Endometrial microvascular endothelial cells (primary cell): ENCODE measurements around the gene FAM9A. TPM values are rescaled to one million over a fixed set of nuclear protein-coding genes. Genes with fewer than 3 reads are reported as not detected.

Experiments
- in situ Hi-C: cut with HindIII; loops from 2 replicates; pipeline ENCODE4 v1.10.0; 2017; ENCODE audit warnings: low sequenced_read_pairs, low pct_unique_long_range_greater_than_20kb; ENCODE audit errors: inconsistent ontology term
- total RNA-seq: library from RNA; depleted of rRNA; stranded (reverse); fragments of >200 nt; gene quantifications from one replicate; pipeline ENCODE4 v1.2.3, GENCODE V29; 2015; ENCODE audit errors: inconsistent ontology term

FAM9A gene
- total RNA-seq = not detected

DNA sequence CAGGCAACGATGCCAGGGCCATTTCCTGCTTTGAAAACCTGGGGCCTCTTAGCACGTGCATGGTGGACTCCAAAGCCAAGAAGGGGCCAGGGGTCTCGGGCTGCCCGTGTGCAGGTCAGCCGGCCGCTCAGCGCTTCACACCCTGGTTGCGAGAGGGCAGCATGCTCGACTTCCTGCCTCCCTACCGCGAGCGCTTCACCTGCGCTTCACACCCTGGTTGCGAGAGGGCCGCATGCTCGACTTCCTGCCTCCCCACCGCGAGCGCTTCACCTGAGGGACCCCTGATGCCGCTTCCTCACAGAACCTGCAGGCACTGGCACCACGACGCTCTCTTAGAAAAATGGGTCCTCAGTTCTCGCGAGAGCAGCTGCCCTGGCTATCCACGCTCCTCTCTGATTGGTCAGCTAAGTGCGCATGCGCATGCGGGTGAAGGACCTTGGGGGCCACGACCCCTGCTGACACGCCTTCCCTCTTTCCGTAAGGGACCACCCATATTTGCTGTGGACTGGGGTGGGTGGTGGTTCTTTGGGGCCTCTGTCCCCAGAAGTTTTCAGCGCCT is at the start of gene FAM9A:
Gene FAM9A, minus strand, starts transcription at position 343 of the 559 bp plus-strand sequence. CDS start 1,212 bp downstream, outside the sequence.
- in situ Hi-C loops = no loop called here

DNA sequence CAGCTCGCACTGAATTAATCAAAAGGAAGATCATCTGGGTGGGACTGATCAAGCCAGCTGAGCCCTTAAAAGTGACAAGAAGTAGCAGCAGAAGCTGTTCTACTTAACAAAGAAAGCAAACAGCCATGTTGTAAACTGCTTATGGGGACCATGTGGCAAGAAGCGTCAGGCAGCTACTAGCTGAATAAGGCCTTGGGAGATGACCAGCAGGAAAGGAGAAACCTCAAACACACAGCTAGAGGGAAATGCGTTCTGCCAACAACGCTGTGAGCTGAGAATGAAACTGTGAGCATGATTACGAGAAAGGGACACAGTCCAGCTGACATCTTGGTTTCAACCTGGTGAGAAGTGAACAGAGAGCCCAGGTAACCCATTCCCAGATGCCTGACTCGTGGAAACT is 49.3 kb upstream of the FAM9A start:
- in situ Hi-C loops = no loop called here

DNA sequence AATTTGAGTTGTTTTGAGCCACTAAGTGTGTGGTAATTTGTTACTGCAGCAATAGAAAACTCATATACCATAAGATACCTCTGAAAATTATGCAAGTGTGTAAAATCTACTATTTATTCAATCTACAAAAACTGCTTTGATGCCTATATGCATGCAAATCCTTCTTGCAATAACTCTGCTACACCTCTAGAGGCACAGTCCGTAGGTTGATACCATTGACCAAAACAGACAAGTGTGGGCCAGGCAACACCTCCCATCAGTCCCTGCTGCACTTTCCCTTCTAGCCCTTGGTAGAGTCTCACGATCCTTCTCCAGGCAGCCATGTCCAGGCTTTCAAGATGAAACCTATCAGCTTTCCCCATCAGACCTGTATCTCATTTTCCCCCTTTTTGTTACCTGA is 48.8 kb upstream of the FAM9A start:
- in situ Hi-C loops = no loop called here

DNA sequence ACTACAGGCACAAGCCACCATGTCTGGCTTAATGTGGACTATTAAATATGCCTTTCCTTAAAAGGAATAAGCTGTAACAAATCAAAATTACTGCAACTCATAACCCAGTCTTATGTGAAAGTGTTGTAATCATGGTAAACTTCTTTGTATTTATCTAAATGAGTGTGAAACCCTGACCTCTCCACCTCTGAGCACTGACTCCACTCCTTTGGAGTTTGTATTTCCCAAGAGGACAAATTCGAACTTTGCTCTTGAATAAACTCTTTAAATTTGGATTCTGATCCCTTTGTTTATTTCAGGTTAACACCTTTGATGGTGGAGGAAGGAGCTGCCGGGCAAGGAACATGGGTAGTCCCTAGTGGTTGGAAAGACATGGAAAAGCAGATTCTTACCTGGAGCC is 48.3 kb upstream of the FAM9A start:
- in situ Hi-C loops = no loop called here

DNA sequence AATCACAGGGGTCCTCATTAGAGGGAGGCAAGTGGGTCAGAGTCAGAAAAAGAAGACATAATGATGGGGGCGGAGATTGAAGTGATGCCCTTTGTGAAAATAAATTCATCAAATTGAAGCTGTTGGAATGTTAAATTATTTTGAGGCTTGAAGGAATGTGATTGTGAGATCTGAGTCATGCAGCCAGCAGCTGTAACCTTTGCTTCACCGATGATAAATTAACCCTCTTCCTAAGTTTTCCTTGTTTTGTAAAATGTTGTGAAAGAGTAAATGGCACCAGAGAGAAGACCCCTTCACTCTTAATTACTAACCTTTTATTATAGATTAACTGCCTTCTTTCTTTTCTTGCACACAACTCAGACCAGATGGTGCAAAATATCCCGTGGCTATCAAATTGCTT is 47.7 kb upstream of the FAM9A start:
- in situ Hi-C loops = no loop called here

DNA sequence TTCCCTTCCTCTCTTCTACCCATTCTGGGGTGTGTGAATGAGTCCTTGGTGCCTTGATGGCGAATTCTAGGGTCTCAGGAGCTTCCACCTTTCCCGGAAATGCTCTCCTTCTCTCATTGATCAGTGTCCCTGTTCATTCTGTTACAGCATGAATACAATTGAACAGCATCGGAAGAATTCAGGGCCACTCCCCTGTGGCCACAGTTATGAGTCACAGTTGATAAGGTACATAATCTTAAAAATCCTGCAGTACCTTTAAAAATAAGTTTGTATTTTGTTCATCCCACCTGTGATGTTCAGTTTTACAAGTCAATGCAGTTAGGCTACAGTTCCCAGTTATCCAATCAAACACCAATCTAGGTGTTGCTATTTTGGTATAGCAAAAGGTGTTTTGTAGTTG is 47.3 kb upstream of the FAM9A start:
- in situ Hi-C loops = no loop called here

DNA sequence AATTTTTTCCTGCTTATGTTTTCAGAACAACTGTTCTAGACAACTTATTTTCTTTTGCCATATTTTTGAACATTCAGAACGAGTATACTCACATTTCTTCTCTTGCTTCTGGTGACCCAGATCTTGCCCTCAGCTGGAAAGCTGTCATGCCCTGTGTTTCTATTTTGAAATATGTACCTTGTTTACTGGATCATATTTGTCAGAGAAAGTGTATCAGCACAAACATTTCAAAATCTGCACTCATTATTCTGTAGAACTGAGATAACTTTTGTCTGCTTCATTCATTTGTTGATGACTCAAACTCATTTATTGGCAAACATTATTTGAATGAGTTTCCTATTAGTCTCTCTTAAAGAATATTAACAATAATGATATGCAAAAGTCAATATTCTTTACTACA is 46.2 kb upstream of the FAM9A start:
- in situ Hi-C loops = no loop called here

DNA sequence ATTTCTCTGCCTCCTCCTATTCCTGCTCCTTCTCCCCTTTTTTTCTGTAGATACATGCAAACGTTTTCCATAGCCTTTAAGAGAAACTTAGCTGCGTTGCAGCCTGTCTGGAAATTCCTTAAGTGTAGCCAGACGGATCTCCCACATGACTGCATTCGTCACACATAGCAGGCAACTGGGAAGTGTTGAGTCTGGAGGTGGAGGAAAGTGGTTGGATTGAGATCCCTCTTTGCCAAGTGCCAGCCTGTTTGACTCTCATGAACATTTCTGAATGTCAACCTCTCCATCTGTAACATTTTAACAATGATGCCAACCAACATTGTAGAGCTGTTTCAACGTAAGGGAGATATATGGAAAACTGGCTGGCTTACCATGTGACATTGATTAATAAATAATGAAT is 45.1 kb upstream of the FAM9A start:
- in situ Hi-C loops = no loop called here

DNA sequence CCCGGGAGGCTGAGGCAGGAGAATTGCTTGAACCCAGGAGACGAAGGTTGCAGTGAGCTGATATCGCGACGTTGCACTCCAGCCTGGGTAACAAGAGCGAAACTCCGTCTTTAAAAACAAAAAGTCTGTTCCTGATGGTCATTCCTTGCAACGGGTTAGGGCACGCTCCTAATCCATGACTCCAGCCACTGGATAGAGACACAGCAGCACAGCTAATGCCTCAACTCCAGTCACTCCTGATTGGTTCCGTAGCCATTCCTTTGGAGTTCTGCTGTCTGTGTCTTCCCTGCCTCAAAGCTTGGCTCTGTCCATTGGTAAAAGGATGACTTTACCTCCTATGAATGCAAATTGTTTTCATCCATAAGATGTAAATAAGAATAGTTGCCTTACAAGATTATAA is 44.3 kb upstream of the FAM9A start:
- in situ Hi-C loops = no loop called here

DNA sequence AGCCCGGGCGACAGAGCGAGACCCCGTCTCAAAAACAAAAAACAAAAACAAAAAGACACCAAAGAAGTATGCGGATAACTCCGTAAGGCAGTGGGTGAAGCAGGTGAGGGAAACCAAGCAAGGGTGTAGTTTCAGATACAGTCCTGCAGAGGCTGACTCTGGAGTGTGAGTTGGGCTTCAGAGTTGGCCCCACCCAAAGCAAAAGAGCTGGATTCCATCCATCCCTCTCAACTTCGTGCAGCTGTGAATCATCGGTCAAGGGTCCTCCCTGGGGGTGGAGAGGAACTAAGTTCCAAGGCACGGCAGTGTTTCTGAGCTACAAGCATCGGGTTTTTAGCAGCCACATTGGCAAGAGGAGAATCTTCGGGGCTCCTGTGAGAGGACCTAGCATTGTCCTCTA is 43.9 kb upstream of the FAM9A start:
- in situ Hi-C loops = no loop called here

DNA sequence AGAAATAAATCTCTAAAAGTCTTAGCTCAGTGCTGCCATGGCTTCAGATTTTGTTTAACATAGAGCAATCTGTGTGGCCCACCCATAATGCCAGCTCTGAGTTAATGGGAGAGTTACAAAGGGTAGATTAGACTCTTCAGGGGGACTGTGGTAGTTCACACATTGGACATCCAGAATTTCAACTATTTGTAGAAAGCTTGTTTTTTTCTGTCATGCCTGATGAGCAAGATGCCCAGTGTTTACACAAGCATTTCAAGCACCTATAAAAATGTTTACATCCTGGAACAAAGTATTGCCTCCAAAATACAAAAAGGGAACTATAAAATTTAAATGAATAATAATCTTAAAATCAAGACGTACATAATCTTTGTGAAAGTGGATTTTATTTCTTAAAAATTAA is 43.0 kb upstream of the FAM9A start:
- in situ Hi-C loops = no loop called here

DNA sequence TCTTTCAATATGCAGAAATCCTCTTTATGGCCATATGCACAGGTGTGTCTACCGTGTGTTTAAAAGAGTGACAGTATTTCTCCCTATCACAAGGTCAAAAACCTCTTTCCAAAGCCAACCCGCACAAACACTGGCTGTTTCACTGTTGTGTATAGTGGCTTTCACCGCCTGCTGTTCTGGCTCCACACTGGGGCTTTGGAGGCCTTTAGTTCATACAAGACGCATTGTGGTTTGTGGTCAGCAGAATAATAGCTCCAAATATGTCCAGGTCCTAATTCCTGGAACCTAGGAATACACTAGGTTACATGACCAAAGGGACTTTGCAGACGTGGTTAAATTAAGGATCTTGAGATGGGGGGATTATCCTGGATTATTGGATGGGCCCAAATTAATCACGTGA is 40.7 kb upstream of the FAM9A start:
- in situ Hi-C loops = no loop called here

DNA sequence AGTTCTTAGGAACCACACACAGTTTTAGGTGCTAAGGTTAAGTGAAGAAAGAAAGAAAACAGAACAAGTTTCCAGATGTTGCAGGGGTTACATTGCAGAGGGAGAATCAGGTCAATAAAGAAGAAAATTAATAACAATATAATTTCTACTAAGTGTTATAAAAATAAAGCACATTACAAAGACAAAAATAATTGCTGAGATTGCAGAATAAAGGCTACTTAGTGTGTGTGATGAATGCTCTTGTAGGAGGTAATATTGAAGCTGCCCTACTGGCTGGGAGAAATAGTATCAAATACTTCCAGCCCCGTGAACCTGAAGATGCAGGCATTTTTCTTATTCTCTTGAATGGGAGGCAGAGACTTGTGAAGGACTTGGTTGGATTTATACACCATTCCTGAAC is 33.2 kb upstream of the FAM9A start:
- in situ Hi-C loops = no loop called here

DNA sequence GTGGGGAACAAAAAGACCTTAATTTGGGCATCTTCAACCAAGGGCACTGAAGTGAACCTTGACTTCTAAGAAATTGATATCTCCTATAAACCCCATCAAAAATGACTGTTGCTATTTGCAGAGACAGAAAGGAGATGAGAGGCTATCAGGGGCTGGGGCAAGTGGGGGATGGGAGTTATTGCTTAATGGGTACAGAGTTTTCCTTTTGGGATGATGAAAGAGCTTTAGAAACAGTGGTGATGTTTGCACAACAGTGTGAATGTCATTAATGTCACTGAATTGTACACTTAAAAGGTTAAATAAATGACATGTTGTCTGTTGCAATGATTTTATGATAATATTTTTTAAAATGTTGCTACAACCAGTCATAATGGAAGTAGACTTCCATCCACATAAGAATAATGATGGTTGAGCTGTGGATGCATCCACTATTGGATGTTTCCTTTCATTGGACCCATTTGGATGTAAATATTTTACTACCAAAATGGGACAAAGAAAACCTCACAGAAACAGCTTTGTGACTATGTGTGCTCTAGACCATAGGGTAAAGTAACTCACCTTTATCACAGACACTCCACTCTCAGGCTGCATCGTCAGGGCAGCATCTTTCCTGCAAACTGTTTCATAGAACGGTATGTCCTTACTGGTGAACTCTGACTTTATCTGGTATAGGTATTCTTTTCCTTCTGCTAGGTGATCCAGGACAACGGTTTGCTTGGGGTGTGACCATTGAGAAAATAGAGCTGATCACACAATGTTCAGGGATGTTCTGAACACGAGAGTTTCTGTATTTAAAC is 31.6 kb upstream of the FAM9A start:
- in situ Hi-C loops = no loop called here

DNA sequence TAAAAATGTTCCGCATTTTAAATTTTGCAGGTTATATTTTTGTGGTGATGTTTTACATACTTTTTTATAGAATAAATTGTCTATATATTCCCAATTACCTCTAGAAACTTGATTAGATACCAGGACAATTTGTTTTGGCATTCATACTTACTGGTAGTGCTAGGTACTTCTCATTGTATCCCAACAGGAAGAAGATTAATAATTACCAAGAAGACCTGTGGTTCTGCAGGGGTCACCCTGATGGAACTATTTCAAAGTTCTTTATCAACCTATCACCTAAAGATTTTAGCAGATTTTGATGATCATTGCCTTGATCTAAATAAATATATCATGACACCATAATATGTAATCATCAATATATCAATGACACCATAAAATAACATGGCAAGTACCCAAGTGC is 22.5 kb upstream of the FAM9A start:
- in situ Hi-C loops = no loop called here

DNA sequence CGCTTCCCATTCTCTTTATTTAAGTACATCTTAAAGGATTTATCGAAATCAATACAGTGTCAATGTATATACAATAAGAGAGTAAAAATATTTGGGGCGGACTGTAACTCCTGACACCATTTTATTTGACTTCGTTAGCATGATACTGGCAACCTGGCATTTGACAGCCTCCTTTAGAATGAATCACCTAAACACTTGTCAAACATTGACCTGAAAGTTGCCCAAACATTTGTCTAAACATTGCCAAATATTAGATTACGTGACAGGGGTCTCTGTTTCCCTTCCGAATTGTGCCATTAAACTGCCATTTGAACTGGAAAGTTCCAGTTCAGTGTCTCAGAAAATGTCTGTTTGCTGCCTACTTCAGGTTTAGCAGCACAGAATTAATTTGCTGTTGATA is 20.8 kb upstream of the FAM9A start:
- in situ Hi-C loops = no loop called here

DNA sequence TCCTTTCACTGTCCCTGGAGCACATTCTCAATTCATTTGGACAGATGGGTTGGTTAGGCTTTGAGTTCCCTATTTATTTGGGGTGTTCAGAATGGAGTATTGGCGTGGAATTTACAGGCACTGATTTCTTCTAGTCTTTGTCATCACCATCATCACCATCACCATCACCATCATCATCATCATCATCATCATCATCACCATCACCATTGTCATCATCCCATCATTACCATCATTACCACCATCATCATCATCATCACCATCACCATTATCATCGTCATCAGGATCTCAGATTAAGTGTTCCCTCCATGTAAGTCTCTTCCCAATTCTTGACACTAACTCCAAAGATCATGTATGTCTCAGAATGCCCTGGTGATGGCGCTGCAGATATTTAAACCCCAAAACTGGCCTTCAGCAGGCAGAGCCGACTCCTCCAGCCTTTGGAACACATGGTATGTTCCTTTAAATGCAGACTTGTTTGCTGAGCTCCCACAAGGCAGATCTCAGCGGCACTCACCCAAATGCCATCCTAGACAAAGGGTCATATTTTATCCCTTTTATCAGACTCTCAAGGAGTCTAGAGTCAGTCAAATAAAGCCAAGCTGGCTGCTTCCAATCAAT is 19.8 kb upstream of the FAM9A start:
- in situ Hi-C loops = no loop called here

DNA sequence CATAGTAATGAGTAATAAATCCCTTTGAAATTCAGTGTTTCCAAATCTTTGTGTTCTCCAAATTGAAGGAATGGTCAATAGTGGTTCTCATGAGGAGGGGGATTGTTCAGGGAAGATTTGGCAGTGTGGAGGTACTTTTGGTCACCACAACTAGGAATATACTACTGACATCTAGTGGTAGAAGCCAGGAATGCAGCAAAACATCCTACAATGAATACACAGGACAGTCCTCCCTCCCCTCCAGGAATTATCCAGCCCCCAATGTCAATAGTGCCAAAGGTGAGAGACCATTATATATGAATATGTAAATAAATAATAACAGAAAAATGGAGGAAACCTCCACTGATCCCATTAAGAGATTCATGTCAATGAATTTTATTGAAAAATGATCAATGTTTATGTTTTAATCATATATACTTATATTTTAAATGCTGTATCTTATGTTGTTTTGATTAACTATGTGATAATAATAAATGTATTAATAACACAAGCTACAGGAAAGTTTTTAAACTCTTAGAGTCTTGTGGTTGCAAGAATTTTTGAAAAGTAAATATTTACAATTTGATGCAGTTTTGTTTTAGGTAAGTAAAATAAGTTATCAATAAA is 14.4 kb upstream of the FAM9A start:
- in situ Hi-C loops = no loop called here

DNA sequence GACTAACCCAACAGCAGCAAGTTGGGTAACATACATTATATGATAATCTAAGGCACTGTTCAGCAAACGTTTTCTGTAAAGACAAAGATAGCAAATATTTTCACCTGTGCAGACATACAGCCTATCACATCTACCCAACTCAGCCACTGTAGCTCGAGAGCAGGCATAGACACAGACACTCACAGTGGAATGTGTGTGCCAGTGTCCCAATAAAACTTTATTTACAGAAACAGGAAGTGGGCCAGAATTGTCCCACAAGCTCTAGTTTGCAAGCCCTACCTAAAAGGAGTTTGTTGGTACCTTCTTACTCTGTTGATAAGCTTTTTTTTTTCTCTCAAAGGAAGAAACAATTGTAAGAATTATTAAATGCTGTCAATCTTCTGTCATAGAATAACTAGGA is 11.9 kb upstream of the FAM9A start:
- in situ Hi-C loops = no loop called here

DNA sequence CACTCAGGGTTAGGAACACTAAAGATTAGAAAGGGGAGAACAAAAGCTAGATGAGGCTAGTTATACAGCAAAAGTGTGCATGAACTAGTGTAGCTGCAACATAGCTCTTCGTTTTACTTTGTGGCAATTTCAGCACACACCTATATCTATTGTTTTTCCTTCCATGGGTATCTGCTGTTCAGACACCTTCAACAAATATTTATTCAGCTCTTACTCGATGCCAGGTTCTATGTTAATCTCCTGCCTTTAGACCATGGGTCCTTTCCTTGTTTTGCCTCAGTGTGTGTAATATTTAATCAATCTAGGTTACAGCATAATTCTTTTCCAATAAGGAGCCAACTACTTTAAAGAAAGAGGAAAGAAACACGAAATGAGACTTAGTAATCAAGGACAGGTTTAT is 10.4 kb upstream of the FAM9A start:
- in situ Hi-C loops = no loop called here
